ENCODE results near the gene PCNX3. TPM values are rescaled to one million over a fixed set of nuclear protein-coding genes. Genes with fewer than 3 reads are reported as not detected.

PCNX3 gene
- total RNA-seq, 4 donors from 2014 or later: 24.0 to 40.0 (median 30.9) TPM

- peak overlapping the region; percentile 80 to 92 (median 84) for H3K4me3 ChIP-seq
- peak overlapping the region; percentile 96 to 99 (median 98) for H3K27ac ChIP-seq
- no peaks in the 10 kb centered on the region for H3K27me3 ChIP-seq
- TF ChIP-seq CTCF (IDR thresholded peaks at IDR 0.05) (no peak), POLR2A (IDR thresholded peaks at IDR 0.05) (no peak)
- DNase-seq: no peak
- H3K4me1 ChIP-seq: peaks cover 34 to 75% (median 46%) of the 10 kb centered on the region in 3 donors
- intact Hi-C loops (cut with DNase I): no loop called here
- H3K9me3 ChIP-seq: no peaks in the 10 kb centered on the region
- H3K36me3 ChIP-seq: peaks cover 27 to 50% (median 30%) of the 10 kb centered on the region in 3 donors
- 60% methylated on average over 2 of the region's 8 CpGs for WGBS, 2 donors
Measured at GRCh38 chr11:65577756-65578109, 37.8 kb upstream of the PCNX3 start.

GRCh38 chr11:65578134-65578533 is 37.4 kb upstream of the PCNX3 start:
- no peaks in the 10 kb centered on the region for H3K27me3 ChIP-seq
- H3K4me1 ChIP-seq: peaks cover 33 to 71% (median 45%) of the 10 kb centered on the region in 3 donors
- H3K9me3 ChIP-seq: no peaks in the 10 kb centered on the region
- peak overlapping the region; percentile 96 to 99 (median 98) for H3K27ac ChIP-seq
- no peak for DNase-seq
- TF ChIP-seq POLR2A (IDR thresholded peaks at IDR 0.05) (no peak), CTCF (IDR thresholded peaks at IDR 0.05) (no peak)
- H3K4me3 ChIP-seq: peak overlapping the region in 3 of 4 donors; percentile 80 to 92 (median 87)
- WGBS, 2 donors: 94 to 97% methylated on average over 6 to 7 of the region's 7 CpGs
- intact Hi-C loops (cut with DNase I): no loop called here
- peaks cover 27 to 54% (median 30%) of the 10 kb centered on the region in 3 donors for H3K36me3 ChIP-seq

GRCh38 chr11:65578667-65579066 is 36.9 kb upstream of the PCNX3 start:
- H3K4me3 ChIP-seq: no peak overlapping the region
- H3K27ac ChIP-seq: peak overlapping the region in 3 of 4 donors; percentile 97 to 99 (median 98)
- peaks cover 28 to 66% (median 39%) of the 10 kb centered on the region in 3 donors for H3K4me1 ChIP-seq
- H3K27me3 ChIP-seq: no peaks in the 10 kb centered on the region
- intact Hi-C loops (cut with DNase I): no loop called here
- peaks cover 27 to 59% (median 30%) of the 10 kb centered on the region in 3 donors for H3K36me3 ChIP-seq
- no peaks in the 10 kb centered on the region for H3K9me3 ChIP-seq
- no peak for TF ChIP-seq CTCF (IDR thresholded peaks at IDR 0.05)
- TF ChIP-seq POLR2A (IDR thresholded peaks at IDR 0.05): no peak
- WGBS, 2 donors: 78 to 96% methylated on average over 3 of the region's 3 CpGs
- no peak for DNase-seq

- DNase-seq: no peak
- TF ChIP-seq POLR2A (IDR thresholded peaks at IDR 0.05) (no peak), CTCF (IDR thresholded peaks at IDR 0.05) (no peak)
- intact Hi-C loops (cut with DNase I): no loop called here
- H3K4me3 ChIP-seq: no peak overlapping the region
- 78 to 98% methylated on average over 4 of the region's 4 CpGs for WGBS, 2 donors
- peaks cover 27 to 68% (median 36%) of the 10 kb centered on the region in 3 donors for H3K4me1 ChIP-seq
- H3K36me3 ChIP-seq: peaks cover 27 to 65% (median 30%) of the 10 kb centered on the region in 3 donors
- H3K27ac ChIP-seq: peak overlapping the region in 3 of 4 donors; percentile 97 to 99 (median 98)
- H3K27me3 ChIP-seq: no peaks in the 10 kb centered on the region
- no peaks in the 10 kb centered on the region for H3K9me3 ChIP-seq
Measured at GRCh38 chr11:65579291-65579690, 36.3 kb upstream of the PCNX3 start.

- Histone ChIP-seq H3K9me3 (no peaks in the 10 kb centered on the region), H3K27me3 (no peaks in the 10 kb centered on the region), H3K36me3 (peaks cover 27 to 74% (median 30%) of the 10 kb centered on the region in 3 donors), H3K4me1 (peaks cover 22 to 68% (median 41%) of the 10 kb centered on the region in 3 donors), H3K27ac (peak overlapping the region in 1 of 4 donors; percentile 22), H3K4me3 (no peak overlapping the region)
- no peak for TF ChIP-seq POLR2A (IDR thresholded peaks at IDR 0.05)
- WGBS, 2 donors: 90 to 94% methylated on average over 7 to 9 of the region's 19 CpGs
- no peak for DNase-seq
- intact Hi-C loops (cut with DNase I): no loop called here
Measured at GRCh38 chr11:65580031-65580692, 35.4 kb upstream of the PCNX3 start.
